ENCODE measurements around the gene WNK4. TPM values are rescaled to one million over a fixed set of nuclear protein-coding genes. Genes with fewer than 3 reads are reported as not detected.

WNK4 gene
- total RNA-seq, 1 experiment from 2014 or later = 1.5 TPM

- TF ChIP-seq TP53 (CRISPR knock-in tag; IDR thresholded peaks at IDR 0.05) (no peak), SOX15 (CRISPR knock-in tag; IDR thresholded peaks at IDR 0.05) (no peak), ZNF138 (CRISPR knock-in tag; conservative IDR thresholded peaks at IDR 0.05) (no peak), USF1 (CRISPR knock-in tag; IDR thresholded peaks at IDR 0.05) (no peak), PREB (CRISPR knock-in tag; IDR thresholded peaks at IDR 0.05; ENCODE audit: borderline replicate concordance) (no peak), JAZF1 (CRISPR knock-in tag; IDR thresholded peaks at IDR 0.05) (no peak), EMX1 (CRISPR knock-in tag; IDR thresholded peaks at IDR 0.05) (no peak), ZNF423 (CRISPR knock-in tag; IDR thresholded peaks at IDR 0.05) (no peak), SMAD4 (CRISPR knock-in tag; IDR thresholded peaks at IDR 0.05) (no peak), CREM (CRISPR knock-in tag; IDR thresholded peaks at IDR 0.05) (no peak), ZNF219 (CRISPR knock-in tag; IDR thresholded peaks at IDR 0.05; ENCODE audit: borderline replicate concordance) (no peak), USF2 (CRISPR knock-in tag; IDR thresholded peaks at IDR 0.05) (no peak), ESRRA (CRISPR knock-in tag; IDR thresholded peaks at IDR 0.05; ENCODE audit: borderline replicate concordance) (0 out of 2 replicates have a peak, but pooled peaks have one; percentile 18), NFYB (CRISPR knock-in tag; conservative IDR thresholded peaks at IDR 0.05; ENCODE audit: low read depth) (no peak), ZSCAN18 (CRISPR knock-in tag; IDR thresholded peaks at IDR 0.05) (no peak), AR (CRISPR knock-in tag; IDR thresholded peaks at IDR 0.05) (no peak), IRF2 (CRISPR knock-in tag; IDR thresholded peaks at IDR 0.05; ENCODE audit: borderline replicate concordance, low read depth) (no peak), FOXK1 (CRISPR knock-in tag; IDR thresholded peaks at IDR 0.05) (no peak), NFE2L1 (CRISPR knock-in tag; IDR thresholded peaks at IDR 0.05) (no peak), AFF4 (CRISPR knock-in tag; IDR thresholded peaks at IDR 0.05; ENCODE audit: borderline replicate concordance) (no peak), ATF3 (CRISPR knock-in tag; conservative IDR thresholded peaks at IDR 0.05) (no peak)
These were observed 635 bp downstream of the WNK4 start (continued) for GRCh38 chr17:42780851-42781638.
